ENCODE results near the gene SH2D1B.
"Not testable (repeated sequence)": the region's sequence is repeated elsewhere in the genome, so short reads cannot be mapped to it uniquely, and the experiment has no call there.

Gene SH2D1B, protein sequence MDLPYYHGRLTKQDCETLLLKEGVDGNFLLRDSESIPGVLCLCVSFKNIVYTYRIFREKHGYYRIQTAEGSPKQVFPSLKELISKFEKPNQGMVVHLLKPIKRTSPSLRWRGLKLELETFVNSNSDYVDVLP

GRCh38 chr1:162412002-162412401 is at the start of gene SH2D1B:
SH2D1B (minus strand) TSS chr1:162412136; CDS start chr1:162412016, 120 bp downstream.
- DNase-seq = no peak

- no peak for DNase-seq
Observed at GRCh38 chr1:162458236-162458635, 46.3 kb upstream of the SH2D1B start.

GRCh38 chr1:162456323-162456722 is 44.4 kb upstream of the SH2D1B start:
- DNase-seq = no peak

DNA sequence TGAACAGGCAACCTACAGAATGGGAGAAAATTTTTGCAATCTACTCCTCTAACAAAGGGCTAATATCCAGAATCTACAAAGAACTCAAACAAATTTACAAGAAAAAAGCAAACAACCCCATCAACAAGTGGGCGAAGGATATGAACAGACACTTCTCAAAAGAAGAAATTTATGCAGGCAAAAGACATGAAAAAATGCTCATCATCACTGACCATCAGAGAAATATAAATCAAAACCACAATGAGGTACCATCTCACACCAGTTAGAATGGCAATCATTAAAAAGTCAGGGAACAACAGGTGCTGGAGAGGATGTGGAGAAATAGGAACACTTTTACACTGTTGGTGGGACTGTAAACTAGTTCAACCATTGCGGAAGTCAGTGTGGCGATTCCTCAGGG is 42.4 kb upstream of the SH2D1B start:
- not testable (repeated sequence) for DNase-seq

DNA sequence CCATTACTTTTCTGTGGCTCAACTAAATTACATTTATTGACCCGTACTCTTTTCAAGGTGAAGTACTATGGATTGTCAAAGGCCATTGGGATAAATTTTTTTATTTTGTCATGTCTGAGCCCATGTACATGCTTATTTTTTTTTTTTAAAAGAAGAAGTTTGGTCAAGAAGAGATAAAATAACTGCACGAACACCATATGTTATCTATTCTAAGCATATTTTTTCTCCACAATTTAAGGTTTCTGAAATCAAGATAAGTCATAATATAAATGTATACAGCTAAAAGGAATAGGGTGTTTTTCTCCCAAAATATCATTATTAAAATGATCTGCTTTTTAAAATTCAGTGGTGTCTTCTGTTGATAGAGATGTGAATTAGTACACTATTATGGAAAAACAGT is 35.0 kb upstream of the SH2D1B start:
- no peak for DNase-seq

GRCh38 chr1:162444903-162445302 is 33.0 kb upstream of the SH2D1B start:
- DNase-seq = no peak

DNA sequence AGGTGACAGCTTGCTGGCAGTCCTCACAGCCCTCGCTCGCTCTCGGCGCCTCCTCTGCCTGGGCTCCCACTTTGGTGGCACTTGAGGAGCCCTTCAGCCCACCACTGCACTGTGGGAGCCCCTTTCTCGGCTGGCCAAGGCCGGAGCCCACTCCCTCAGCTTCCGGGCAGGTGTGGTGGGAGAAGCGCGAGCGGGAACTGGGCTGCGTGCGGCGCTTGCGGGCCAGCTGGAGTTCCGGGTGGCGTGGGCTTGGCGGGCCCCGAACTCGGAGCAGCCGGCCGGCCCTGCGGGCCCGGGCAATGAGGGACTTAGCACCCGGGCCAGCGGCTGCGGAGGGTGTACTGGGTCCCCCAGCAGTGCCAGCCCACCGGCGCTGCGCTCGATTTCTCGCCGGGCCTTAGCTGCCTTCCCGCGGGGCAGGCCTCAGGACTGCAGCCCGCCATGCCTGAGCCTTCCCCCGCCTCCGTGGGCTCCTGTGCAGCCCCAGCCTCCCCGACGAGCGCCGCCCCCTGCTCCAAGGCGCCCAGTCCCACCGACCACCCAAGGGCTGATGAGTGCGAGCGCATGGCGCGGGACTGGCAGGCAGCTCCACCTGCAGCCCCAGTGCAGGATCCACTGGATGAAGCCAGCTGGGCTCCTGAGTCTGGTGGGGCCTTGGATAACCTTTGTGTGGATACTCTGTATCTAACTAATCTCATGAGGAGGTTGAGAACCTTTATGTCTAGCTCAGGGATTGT is 21.2 kb upstream of the SH2D1B start:
- DNase-seq = not testable (repeated sequence)

DNA sequence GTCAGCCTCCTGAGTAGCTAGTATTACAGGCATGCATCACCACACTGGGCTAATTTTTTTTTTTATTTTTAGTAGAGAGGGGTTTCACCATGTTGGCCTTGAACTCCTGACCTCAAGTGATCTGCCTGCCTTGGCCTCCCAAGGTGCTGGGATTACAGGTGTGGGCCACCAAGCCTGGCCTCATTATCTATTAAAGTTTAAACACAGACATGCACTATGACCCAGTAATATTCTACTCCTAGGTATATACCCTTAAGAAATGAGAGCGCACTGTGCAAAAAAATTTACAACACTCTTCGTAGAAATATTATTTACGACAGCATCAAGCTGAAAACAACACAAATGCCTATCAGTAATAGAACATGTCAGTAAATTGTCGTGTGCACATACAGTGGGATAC is 18.6 kb upstream of the SH2D1B start:
- no peak for DNase-seq

- DNase-seq = no peak
Observed at GRCh38 chr1:162422662-162423375, 10.9 kb upstream of the SH2D1B start.

DNA sequence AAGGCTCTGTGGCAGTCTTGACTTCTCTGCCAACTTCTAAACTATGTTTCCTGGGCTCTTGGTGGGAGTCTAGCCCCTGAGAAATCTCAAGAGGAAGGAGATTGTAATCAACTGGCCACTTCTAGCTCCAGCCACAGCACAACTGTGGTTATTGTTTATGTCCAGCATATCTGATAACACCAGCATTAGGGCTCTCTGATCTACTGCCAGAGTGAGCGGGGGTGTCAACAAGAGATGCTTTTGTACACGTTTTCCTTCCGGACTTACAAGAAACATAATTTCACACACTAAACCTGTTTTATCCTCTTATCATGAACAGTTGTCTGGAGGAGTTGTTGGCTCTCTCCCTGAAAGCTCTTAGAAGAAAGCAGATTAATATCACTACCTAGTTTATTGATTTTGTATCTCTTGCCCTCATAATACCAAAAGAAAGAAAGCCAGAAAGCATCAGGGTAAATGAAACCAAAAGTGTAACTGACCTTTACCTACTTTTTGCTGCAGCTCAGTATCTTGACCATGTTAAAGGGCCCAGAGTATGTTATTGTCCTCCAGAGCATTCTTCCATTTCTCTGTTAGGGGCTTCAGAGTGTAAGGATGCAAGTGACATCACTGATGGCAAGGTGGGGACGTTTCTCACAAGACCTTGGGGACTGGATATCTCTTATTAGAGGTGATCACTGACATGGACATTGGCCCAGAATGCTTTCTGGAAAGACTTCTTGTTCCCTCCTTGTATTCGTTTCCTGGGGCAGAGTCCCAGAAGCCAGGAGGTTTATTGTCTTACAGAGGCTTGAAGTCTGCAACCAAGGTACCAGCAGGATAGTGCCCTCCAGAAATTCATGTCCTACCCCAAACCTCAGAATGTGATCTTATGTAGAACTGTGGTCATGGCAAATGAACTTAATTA is 9.6 kb upstream of the SH2D1B start:
- no peak for DNase-seq

- no peak for DNase-seq
Observed at GRCh38 chr1:162420120-162420519, 8.2 kb upstream of the SH2D1B start.

GRCh38 chr1:162419450-162419931 is 7.6 kb upstream of the SH2D1B start:
- DNase-seq = not testable (repeated sequence)

DNA sequence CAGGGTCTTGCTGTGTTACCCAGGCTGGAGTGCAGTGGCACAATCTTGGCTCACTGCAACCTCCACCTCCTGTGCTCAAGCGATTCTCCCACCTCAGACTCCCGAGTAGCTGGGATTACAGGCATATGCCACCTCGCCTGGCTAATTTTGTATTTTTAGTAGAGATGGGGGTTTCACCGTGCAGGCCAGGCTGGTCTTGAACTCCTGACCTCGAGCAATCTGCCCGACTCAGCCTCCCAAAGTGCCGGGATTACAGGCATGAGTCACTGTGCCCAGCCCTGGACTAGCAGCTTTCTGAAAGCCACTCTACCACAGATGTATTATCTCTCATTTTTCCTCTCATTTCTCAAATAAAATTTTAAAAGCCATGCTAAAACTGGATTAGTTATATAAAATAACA is 6.6 kb upstream of the SH2D1B start:
- DNase-seq = not testable (repeated sequence)

GRCh38 chr1:162417650-162418049 is 5.7 kb upstream of the SH2D1B start:
- DNase-seq = no peak

- no peak for DNase-seq
Observed at GRCh38 chr1:162416909-162417308, 5.0 kb upstream of the SH2D1B start.

- no peak for DNase-seq
Observed at GRCh38 chr1:162416215-162416614, 4.3 kb upstream of the SH2D1B start.

- DNase-seq = no peak
Observed at GRCh38 chr1:162407539-162407938, 4.4 kb downstream of the SH2D1B start.

- no peak for DNase-seq
Observed at GRCh38 chr1:162406811-162407210, 5.1 kb downstream of the SH2D1B start.

GRCh38 chr1:162405800-162406199 is 6.1 kb downstream of the SH2D1B start:
- no peak for DNase-seq

DNA sequence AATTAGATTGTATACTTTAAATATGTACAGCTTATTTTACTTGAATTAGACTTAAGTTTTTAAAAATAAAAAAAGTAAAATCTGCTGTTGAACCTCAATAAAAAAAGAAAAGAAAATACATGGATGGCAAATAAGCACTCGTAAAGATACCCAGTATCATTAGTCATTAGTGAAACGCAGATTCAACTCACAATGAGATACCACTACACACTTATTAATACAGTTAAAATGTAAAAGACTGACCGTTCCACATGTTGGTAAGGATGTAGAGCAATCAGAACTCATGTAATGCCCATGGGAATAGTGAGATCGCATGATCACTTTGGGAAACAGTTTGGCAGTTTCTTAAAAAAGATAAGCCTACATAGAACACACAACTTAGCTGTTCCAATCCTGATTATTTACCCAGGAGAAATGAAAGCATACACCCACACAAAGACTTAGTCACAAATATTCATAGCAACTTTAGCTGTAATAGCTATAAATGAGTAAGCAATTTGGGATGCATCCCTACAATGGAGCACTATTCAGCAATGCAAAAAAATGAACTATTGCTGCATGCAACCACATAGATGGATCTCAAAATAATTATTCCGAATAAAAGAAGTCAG is 7.3 kb downstream of the SH2D1B start:
- DNase-seq = no peak

GRCh38 chr1:162400790-162401355 is 11.1 kb downstream of the SH2D1B start:
- DNase-seq = no peak

DNA sequence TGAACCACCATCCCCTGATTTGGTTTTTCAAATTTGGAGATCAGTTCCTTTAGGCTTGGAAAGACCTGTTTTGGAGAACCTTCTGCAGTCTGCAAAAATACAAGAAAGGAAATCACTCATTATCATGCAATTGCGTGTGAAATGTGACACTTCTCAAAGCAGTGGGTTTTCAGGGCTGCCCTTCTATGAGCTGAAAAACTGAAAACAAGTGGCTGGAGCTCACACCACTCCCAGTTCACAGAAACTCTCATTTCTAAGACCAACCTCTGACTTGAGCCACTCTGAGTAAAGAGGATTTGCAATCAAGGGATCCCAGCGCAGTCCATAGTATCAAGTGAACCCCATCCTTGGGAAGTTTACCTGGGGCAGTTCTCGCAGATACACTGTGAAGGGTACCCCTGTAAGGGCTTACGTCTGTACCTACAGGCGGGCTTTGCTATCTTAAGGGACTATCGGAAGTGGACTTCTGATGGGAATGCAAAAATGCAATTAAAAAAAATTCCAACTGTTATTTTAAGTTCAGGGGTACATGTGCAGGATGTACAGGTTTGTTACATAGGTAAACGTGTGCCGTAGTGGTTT is 12.8 kb downstream of the SH2D1B start:
- no peak for DNase-seq
